GM12878 (cell line): ENCODE results near the gene EBI3. TPM values are rescaled to one million over a fixed set of nuclear protein-coding genes. Genes with fewer than 3 reads are reported as not detected.

Experiments used
- ATAC-seq: fragments of 200-7000 bp; cut with Tn5 transposase; 3 replicates; pipeline ENCODE4 v1.9.1; 2020; ENCODE audit warnings: mild to moderate bottlenecking, moderate library complexity
- BruUV-seq: library from RNA; stranded (reverse); fragments of 400-500 nt; replicated peaks from 2 replicates; lab custom pipeline; 2021; lab: Mats Ljungman, UMichigan
- CTCF ChIA-PET: fragments of 300-600 bp; sonication (Branson Sonifier 250); formaldehyde crosslinking; extraction: SDS; loops from one replicate; lab custom pipeline; 2021; ENCODE audit warnings: inconsistent platforms; lab: Yijun Ruan, JAX
- POLR2A ChIA-PET: fragments of 350-600 bp; formaldehyde crosslinking; extraction: SDS; loops from one replicate; lab custom pipeline; 2021; ENCODE audit warnings: inconsistent platforms; lab: Charles Lee
- RAD21 ChIA-PET: fragments of 300-600 bp; sonication (Branson Sonifier 250); formaldehyde crosslinking; loops from one replicate; lab custom pipeline; 2023; ENCODE audit warnings: antibody characterized with exemption; ENCODE audit not compliant: unreplicated experiment; lab: Charles Lee
- SMC1A ChIA-PET: fragments of 300-600 bp; sonication (Branson Sonifier 250); formaldehyde crosslinking; loops from one replicate; lab custom pipeline; 2023; ENCODE audit not compliant: unreplicated experiment, uncharacterized antibody; lab: Charles Lee
- DNase-seq: peaks from one replicate; pipeline ENCODE4 v3.0.0-alpha.2; 2011; ENCODE audit warnings: low read depth, low spot score
- FAIRE-seq: peaks from 3 replicates; lab custom pipeline; 2011; peaks lifted over from hg19 to GRCh38; lab: Jason Lieb, UNC
- H2AFZ ChIP-seq: 2 replicates; pipeline ENCODE4 v1.6.0; 2011; ENCODE audit warnings: low read depth, low read length, control low read depth; ENCODE audit not compliant: control insufficient read depth
- H3K27ac ChIP-seq: 2 replicates; pipeline ENCODE4 v1.5.1; 2011; ENCODE audit warnings: control low read depth; ENCODE audit not compliant: control insufficient read depth, insufficient read depth
- H3K27me3 ChIP-seq, 2 experiments: replicated peaks in 1 of 2; 2 replicates each; pipeline versions ENCODE4 v1.6.0 to v1.6.1; 2011; ENCODE audit warnings: low read length in 1 of 2; ENCODE audit not compliant: control insufficient read depth in 2 of 2, insufficient read depth in 2 of 2
- H3K36me3 ChIP-seq, 2 experiments: 2 replicates each; pipeline ENCODE4 v1.5.1; 2011; ENCODE audit warnings: low read length in 1 of 2; ENCODE audit not compliant: control insufficient read depth in 2 of 2, insufficient read depth in 2 of 2
- H3K4me1 ChIP-seq: 2 replicates; pipeline ENCODE4 v1.6.1; 2011; ENCODE audit warnings: mild to moderate bottlenecking, low read length, moderate library complexity, mixed read lengths; ENCODE audit not compliant: control insufficient read depth, insufficient read depth
- H3K4me2 ChIP-seq: 2 replicates; pipeline ENCODE4 v1.6.0; 2011; ENCODE audit warnings: control low read depth; ENCODE audit not compliant: control insufficient read depth, insufficient read depth
- H3K4me3 ChIP-seq: fragments of 200-600 bp; sonication (generic); 2 replicates; pipeline ENCODE4 v1.5.1; 2016
- H3K79me2 ChIP-seq: 2 replicates; pipeline ENCODE4 v1.6.0; 2011; ENCODE audit warnings: low read length; ENCODE audit not compliant: control insufficient read depth, insufficient read depth
- H3K9ac ChIP-seq: 2 replicates; pipeline ENCODE4 v1.8.0; 2011; ENCODE audit warnings: low read length, control low read depth, mixed read lengths; ENCODE audit not compliant: control insufficient read depth, insufficient read depth
- H3K9me3 ChIP-seq: replicated peaks from 3 replicates; pipeline ENCODE4 v1.5.1; 2011; ENCODE audit warnings: mild to moderate bottlenecking, low read length; ENCODE audit not compliant: control insufficient read depth, insufficient read depth
- H4K20me1 ChIP-seq: 2 replicates; pipeline ENCODE4 v1.6.0; 2011; ENCODE audit not compliant: control insufficient read depth, insufficient read depth
- BHLHE40 ChIP-seq, 2 experiments: fragments of 450-650 bp in 1 of 2; IDR thresholded peaks; 2 replicates each; pipeline ENCODE4 v1.6.1; 2011 to 2017; ENCODE audit warnings: low read depth in 2 of 2, borderline replicate concordance in 1 of 2, improper control_type of control experiment in 1 of 2, low read length in 1 of 2, mild to moderate bottlenecking in 1 of 2
- BMI1 ChIP-seq: fragments of 450-650 bp; IDR thresholded peaks from 2 replicates; pipeline ENCODE4 v1.6.1; 2016; ENCODE audit warnings: mild to moderate bottlenecking, moderate library complexity, borderline replicate concordance
- CREM ChIP-seq: IDR thresholded peaks from 2 replicates; pipeline ENCODE4 v1.6.1; 2014; ENCODE audit warnings: antibody characterized with exemption, low read depth
- FOXK2 ChIP-seq: fragments of 450-650 bp; IDR thresholded peaks from 2 replicates; pipeline ENCODE4 v1.6.1; 2017; ENCODE audit warnings: mild to moderate bottlenecking, moderate library complexity
- KAT2A ChIP-seq: conservative IDR thresholded peaks from 2 replicates; pipeline ENCODE4 v1.6.1; 2011; ENCODE audit warnings: low read depth, low read length; ENCODE audit not compliant: control insufficient read depth
- MXI1 ChIP-seq: fragments of 150-350 bp; IDR thresholded peaks from 2 replicates; pipeline ENCODE4 v1.6.1; 2011; ENCODE audit warnings: low read depth, mild to moderate bottlenecking, inconsistent platforms, low read length, improper control_type of control experiment
- PML ChIP-seq: IDR thresholded peaks from 2 replicates; pipeline ENCODE4 v1.6.1; 2012; ENCODE audit warnings: low read length, inconsistent platforms
- SMC3 ChIP-seq: IDR thresholded peaks from 2 replicates; pipeline ENCODE4 v1.6.1; 2011; ENCODE audit warnings: low read length, improper control_type of control experiment, borderline replicate concordance
- STAT1 ChIP-seq: fragments of 450-650 bp; conservative IDR thresholded peaks from 2 replicates; pipeline ENCODE4 v1.6.1; 2014; ENCODE audit warnings: antibody characterized with exemption, mild to moderate bottlenecking
- ZBED1 ChIP-seq: IDR thresholded peaks from 2 replicates; pipeline ENCODE4 v1.6.1; 2016; ENCODE audit warnings: borderline replicate concordance
- ZNF24 ChIP-seq: fragments of 450-650 bp; IDR thresholded peaks from 2 replicates; pipeline ENCODE4 v1.6.1; 2017; ENCODE audit warnings: antibody characterized with exemption, mild to moderate bottlenecking
- ZNF274 ChIP-seq: IDR thresholded peaks from one replicate; pipeline ENCODE4 v1.8.0; 2011; ENCODE audit not compliant: insufficient read length, insufficient read depth
- WGBS: methylation state at CpG from one replicate; pipeline ENCODE4 v1.1.6; 2016; ENCODE audit warnings: low lambda C conversion rate; ENCODE audit not compliant: insufficient replicate concordance, insufficient coverage; ENCODE audit errors: missing lambda C conversion rate; 5-methylcytosine and 5-hydroxymethylcytosine counted together
- in situ Hi-C: fragments of 300-500 bp; cut with MboI; formaldehyde crosslinking; loops from 9 replicates; pipeline ENCODE4 v1.14.3; 2018; ENCODE audit warnings: mixed read lengths
- intact Hi-C: fragments of 100-400 bp; cut with micrococcal nuclease; formaldehyde crosslinking; loops from one replicate; pipeline ENCODE4 v1.14.2; 2022; ENCODE audit not compliant: unreplicated experiment
- polyA plus RNA-seq, 11 experiments: library from polyadenylated mRNA; depleted of rRNA in 4 of 11; unstranded in 6 of 11; stranded (reverse) in 5 of 11; fragments of >200 nt; fragmentation: Nextera tagmentation in 4 of 11; fragmentation: Illumina TruSeq in 1 of 11; extraction: Ambion mirVana in 4 of 11; extraction: Trizol in 1 of 11; gene quantifications; 1 replicate in 1 of 11; 2 replicates in 10 of 11; pipeline versions ENCODE4 v1.2.1 to v1.2.3, GENCODE V29; 2011 to 2016; ENCODE audit warnings: inconsistent platforms in 2 of 11, missing spikeins in 2 of 11, low read depth in 1 of 11
- total RNA-seq, 4 experiments: library from RNA; depleted of rRNA in 3 of 4; stranded (reverse); fragments of >200 nt in 3 of 4; fragmentation: Illumina TruSeq in 1 of 4; extraction: Trizol in 1 of 4; gene quantifications; 2 replicates each; pipeline versions ENCODE4 v1.2.1 to v1.2.3, GENCODE V29; 2013 to 2021
- TF ChIP-seq, protein P1 (sequence below): fragments of 450-650 bp; IDR thresholded peaks from 2 replicates; pipeline ENCODE4 v1.6.1; 2014; ENCODE audit warnings: mild to moderate bottlenecking
- TF ChIP-seq, protein P2 (sequence below): IDR thresholded peaks from 2 replicates; pipeline ENCODE4 v1.6.1; 2012; ENCODE audit warnings: mild to moderate bottlenecking, low read depth, low read length
- TF ChIP-seq, protein P3 (sequence below): IDR thresholded peaks from 2 replicates; pipeline ENCODE4 v1.6.1; 2012; ENCODE audit warnings: low read depth, low read length, improper control_type of control experiment

EBI3 gene
- total and polyA plus RNA-seq, 10 of the 15 experiments (the other 5 are each of a cell fraction or from before 2014, with no cell fraction given), result 22.0 to 288 (median 186) TPM

DNA sequence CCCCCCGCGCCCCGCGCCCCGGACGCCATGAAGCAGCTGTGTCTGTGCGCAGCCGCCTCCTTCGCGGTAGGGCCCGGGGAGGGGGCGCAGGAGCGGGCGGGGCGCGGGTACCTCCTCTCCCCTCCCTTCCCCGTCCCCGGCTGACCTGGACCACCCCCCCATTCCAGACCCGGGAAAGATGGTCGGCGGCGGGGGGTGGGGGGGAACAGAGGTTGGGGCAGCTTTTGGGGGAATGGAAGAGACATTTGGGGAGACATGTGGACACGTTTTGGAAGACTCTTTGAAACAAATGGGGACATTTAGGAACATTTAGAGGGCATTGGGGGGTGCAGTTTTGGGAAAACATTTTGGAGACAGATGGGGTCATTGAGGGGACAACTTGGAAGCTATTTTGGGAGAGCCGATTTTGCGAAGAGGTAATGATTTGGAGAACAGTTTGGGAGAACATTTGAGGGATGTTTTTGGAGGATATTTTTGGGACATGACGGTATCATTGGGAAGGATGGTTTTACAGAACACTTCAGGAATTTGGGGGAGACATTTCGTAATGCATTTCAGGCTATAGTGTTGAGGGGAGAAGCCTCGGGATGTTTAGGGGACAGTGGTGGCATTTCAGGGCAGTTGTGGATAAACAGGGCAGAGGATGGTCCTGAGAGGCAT, 30.7 kb upstream of the EBI3 start:
- intact Hi-C loops (no loop called here), in situ Hi-C loops (no loop called here)
- CTCF ChIA-PET, result interaction anchor here (6.3 kb wide), 1 partner anchor 58 kb away, joined by 63 read pairs; no protein-coding TSS in a partner anchor
- Histone ChIP-seq H3K9me3 (no peaks in the 10 kb centered on the region; the same call in 2 of the 3 replicates), H3K4me2 (no peak overlapping the region), H3K9ac (no peak overlapping the region), H3K4me3 (no peak overlapping the region), H2AFZ (no peak overlapping the region), H4K20me1 (no peaks in the 10 kb centered on the region), H3K36me3 (no peaks in the 10 kb centered on the region), H3K27ac (no peak overlapping the region), H3K27me3 (no peaks in the 10 kb centered on the region; a peak in 1 of 4 replicates), H3K79me2 (no peaks in the 10 kb centered on the region), H3K4me1 (no peaks in the 10 kb centered on the region)
- 43% methylated on average over 8 of the region's 28 CpGs for WGBS
- FAIRE-seq (no peak), DNase-seq (no peak), ATAC-seq (no peak)
- SMC1A ChIA-PET, result no interaction called here
- POLR2A ChIA-PET, result no interaction called here
- RAD21 ChIA-PET, result no interaction called here
- TF ChIP-seq, protein P1, sequence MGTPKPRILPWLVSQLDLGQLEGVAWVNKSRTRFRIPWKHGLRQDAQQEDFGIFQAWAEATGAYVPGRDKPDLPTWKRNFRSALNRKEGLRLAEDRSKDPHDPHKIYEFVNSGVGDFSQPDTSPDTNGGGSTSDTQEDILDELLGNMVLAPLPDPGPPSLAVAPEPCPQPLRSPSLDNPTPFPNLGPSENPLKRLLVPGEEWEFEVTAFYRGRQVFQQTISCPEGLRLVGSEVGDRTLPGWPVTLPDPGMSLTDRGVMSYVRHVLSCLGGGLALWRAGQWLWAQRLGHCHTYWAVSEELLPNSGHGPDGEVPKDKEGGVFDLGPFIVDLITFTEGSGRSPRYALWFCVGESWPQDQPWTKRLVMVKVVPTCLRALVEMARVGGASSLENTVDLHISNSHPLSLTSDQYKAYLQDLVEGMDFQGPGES, result no peak
- TF ChIP-seq SMC3, result no peak
- no peak for TF ChIP-seq BHLHE40 (IDR thresholded peaks at IDR 0.05; ENCODE audit: borderline replicate concordance in 1 of 2, low read depth in 2 of 2, low read length in 1 of 2)
- no peak for TF ChIP-seq BMI1
- no peak for TF ChIP-seq CREM
- TF ChIP-seq, protein P2, sequence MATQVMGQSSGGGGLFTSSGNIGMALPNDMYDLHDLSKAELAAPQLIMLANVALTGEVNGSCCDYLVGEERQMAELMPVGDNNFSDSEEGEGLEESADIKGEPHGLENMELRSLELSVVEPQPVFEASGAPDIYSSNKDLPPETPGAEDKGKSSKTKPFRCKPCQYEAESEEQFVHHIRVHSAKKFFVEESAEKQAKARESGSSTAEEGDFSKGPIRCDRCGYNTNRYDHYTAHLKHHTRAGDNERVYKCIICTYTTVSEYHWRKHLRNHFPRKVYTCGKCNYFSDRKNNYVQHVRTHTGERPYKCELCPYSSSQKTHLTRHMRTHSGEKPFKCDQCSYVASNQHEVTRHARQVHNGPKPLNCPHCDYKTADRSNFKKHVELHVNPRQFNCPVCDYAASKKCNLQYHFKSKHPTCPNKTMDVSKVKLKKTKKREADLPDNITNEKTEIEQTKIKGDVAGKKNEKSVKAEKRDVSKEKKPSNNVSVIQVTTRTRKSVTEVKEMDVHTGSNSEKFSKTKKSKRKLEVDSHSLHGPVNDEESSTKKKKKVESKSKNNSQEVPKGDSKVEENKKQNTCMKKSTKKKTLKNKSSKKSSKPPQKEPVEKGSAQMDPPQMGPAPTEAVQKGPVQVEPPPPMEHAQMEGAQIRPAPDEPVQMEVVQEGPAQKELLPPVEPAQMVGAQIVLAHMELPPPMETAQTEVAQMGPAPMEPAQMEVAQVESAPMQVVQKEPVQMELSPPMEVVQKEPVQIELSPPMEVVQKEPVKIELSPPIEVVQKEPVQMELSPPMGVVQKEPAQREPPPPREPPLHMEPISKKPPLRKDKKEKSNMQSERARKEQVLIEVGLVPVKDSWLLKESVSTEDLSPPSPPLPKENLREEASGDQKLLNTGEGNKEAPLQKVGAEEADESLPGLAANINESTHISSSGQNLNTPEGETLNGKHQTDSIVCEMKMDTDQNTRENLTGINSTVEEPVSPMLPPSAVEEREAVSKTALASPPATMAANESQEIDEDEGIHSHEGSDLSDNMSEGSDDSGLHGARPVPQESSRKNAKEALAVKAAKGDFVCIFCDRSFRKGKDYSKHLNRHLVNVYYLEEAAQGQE, result no peak
- no peak for TF ChIP-seq MXI1
- no peak for TF ChIP-seq PML
- TF ChIP-seq KAT2A, result no peak
- TF ChIP-seq ZNF24, result no peak
- TF ChIP-seq ZNF274, result no peak
- TF ChIP-seq FOXK2, result no peak
- TF ChIP-seq STAT1, result no peak
- TF ChIP-seq, protein P3, sequence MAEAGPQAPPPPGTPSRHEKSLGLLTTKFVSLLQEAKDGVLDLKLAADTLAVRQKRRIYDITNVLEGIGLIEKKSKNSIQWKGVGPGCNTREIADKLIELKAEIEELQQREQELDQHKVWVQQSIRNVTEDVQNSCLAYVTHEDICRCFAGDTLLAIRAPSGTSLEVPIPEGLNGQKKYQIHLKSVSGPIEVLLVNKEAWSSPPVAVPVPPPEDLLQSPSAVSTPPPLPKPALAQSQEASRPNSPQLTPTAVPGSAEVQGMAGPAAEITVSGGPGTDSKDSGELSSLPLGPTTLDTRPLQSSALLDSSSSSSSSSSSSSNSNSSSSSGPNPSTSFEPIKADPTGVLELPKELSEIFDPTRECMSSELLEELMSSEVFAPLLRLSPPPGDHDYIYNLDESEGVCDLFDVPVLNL, result no peak
- no peak for TF ChIP-seq ZBED1
- BruUV-seq, result no TSS peak
